ENCODE data around the gene KRT15.

The KRT15 gene

GRCh38 chr17:41534899-41535546 is 16.3 kb upstream of the KRT15 start:
- no peak for TF ChIP-seq CTCF (IDR thresholded peaks at IDR 0.05; ENCODE audit: low read depth, low read length)
- DNase-seq (ENCODE audit: low read depth in 2 of 2): no peak
- H3K4me3 ChIP-seq (replicated peaks in 1 of 2; ENCODE audit: low read depth in 2 of 2, low read length in 2 of 2): no peak overlapping the region

- DNase-seq (ENCODE audit: low read depth in 2 of 2): no peak
- no peak for TF ChIP-seq CTCF (IDR thresholded peaks at IDR 0.05; ENCODE audit: low read depth, low read length)
- no peak overlapping the region for H3K4me3 ChIP-seq (replicated peaks in 1 of 2; ENCODE audit: low read depth in 2 of 2, low read length in 2 of 2)
Observed at GRCh38 chr17:41533613-41534012, 14.9 kb upstream of the KRT15 start.

- H3K4me3 ChIP-seq (replicated peaks in 1 of 2; ENCODE audit: low read depth in 2 of 2, low read length in 2 of 2): no peak overlapping the region
- no peak for TF ChIP-seq CTCF (IDR thresholded peaks at IDR 0.05; ENCODE audit: low read depth, low read length)
- no peak for DNase-seq (ENCODE audit: low read depth in 2 of 2)
Observed at GRCh38 chr17:41532947-41533570, 14.4 kb upstream of the KRT15 start.

- no peak for DNase-seq (ENCODE audit: low read depth in 2 of 2)
- no peak for TF ChIP-seq CTCF (IDR thresholded peaks at IDR 0.05; ENCODE audit: low read depth, low read length)
- H3K4me3 ChIP-seq (replicated peaks in 1 of 2; ENCODE audit: low read depth in 2 of 2, low read length in 2 of 2): no peak overlapping the region
Observed at GRCh38 chr17:41531993-41532392, 13.3 kb upstream of the KRT15 start.

GRCh38 chr17:41530062-41531048 is 11.7 kb upstream of the KRT15 start:
- no peak overlapping the region for H3K4me3 ChIP-seq (replicated peaks in 1 of 2; ENCODE audit: low read depth in 2 of 2, low read length in 2 of 2)
- DNase-seq (ENCODE audit: low read depth in 2 of 2): peak; percentile 80 to 87
- TF ChIP-seq CTCF (IDR thresholded peaks at IDR 0.05; ENCODE audit: low read depth, low read length): no peak

GRCh38 chr17:41529491-41529915 is 10.8 kb upstream of the KRT15 start:
- H3K4me3 ChIP-seq (replicated peaks in 1 of 2; ENCODE audit: low read depth in 2 of 2, low read length in 2 of 2): no peak overlapping the region
- DNase-seq (ENCODE audit: low read depth in 2 of 2): no peak
- no peak for TF ChIP-seq CTCF (IDR thresholded peaks at IDR 0.05; ENCODE audit: low read depth, low read length)
